ENCODE results near the gene EGFR.

The EGFR gene

GRCh38 chr7:55129541-55130394 is 111.0 kb downstream of the EGFR start:
- DNase-seq, result no peak

- DNase-seq, result no peak
Measured at GRCh38 chr7:55130395-55131141, 111.8 kb downstream of the EGFR start.

GRCh38 chr7:55131142-55131929 is 112.5 kb downstream of the EGFR start:
- no peak for DNase-seq

GRCh38 chr7:55132550-55132889 is 113.7 kb downstream of the EGFR start:
- DNase-seq, result no peak

- no peak for DNase-seq
Measured at GRCh38 chr7:55132890-55133551, 114.2 kb downstream of the EGFR start.

- no peak for DNase-seq
Measured at GRCh38 chr7:55133630-55134358, 115.0 kb downstream of the EGFR start.

- DNase-seq, result no peak
Measured at GRCh38 chr7:55134359-55134725, 115.5 kb downstream of the EGFR start.

- no peak for DNase-seq
Measured at GRCh38 chr7:55134786-55135185, 116.0 kb downstream of the EGFR start.

- DNase-seq, result no peak
Measured at GRCh38 chr7:55135462-55135861, 116.6 kb downstream of the EGFR start.

- DNase-seq, result no peak
Measured at GRCh38 chr7:55138663-55139062, 119.8 kb downstream of the EGFR start.

- DNase-seq, result no peak
Measured at GRCh38 chr7:55140221-55140940, 121.6 kb downstream of the EGFR start.

GRCh38 chr7:55140941-55141278 is 122.1 kb downstream of the EGFR start:
- DNase-seq, result no peak

GRCh38 chr7:55142919-55143600 is 124.2 kb downstream of the EGFR start:
- DNase-seq, result no peak

- no peak for DNase-seq
Measured at GRCh38 chr7:55144333-55145317, 125.8 kb downstream of the EGFR start.

- DNase-seq, result no peak
Measured at GRCh38 chr7:55145606-55146005, 126.8 kb downstream of the EGFR start.

- no peak for DNase-seq
Measured at GRCh38 chr7:55147101-55147500, 128.3 kb downstream of the EGFR start.

- DNase-seq, result no peak
Measured at GRCh38 chr7:55147736-55148135, 128.9 kb downstream of the EGFR start.

GRCh38 chr7:55148571-55148970 is 129.8 kb downstream of the EGFR start:
- no peak for DNase-seq

GRCh38 chr7:55149001-55149400 is 130.2 kb downstream of the EGFR start:
- no peak for DNase-seq

GRCh38 chr7:55150166-55150565 is 131.3 kb downstream of the EGFR start:
- DNase-seq, result no peak

All from T-helper 9 cell (primary cell).